ENCODE results near the gene DCN. TPM values are rescaled to one million over a fixed set of nuclear protein-coding genes. Genes with fewer than 3 reads are reported as not detected.
A peak's percentile ranks its signal among the peaks of the same experiment; 100 is the strongest.

Gene DCN
- total RNA-seq, 1 experiment from 2014 or later = not detected

GRCh38 chr12:91222746-91223145, 40.1 kb upstream of the DCN start:
- H3K27me3 ChIP-seq (ENCODE audit: low read length) = peaks cover 3% of the 10 kb centered on the region; the same call in 1 of the 2 replicates
- ChIA-PET CTCF (no interaction called here), POLR2A (ENCODE audit: unreplicated experiment) (interaction anchor here (0.7 kb wide), 1 partner anchor 11 kb away, joined by 4 read pairs; no protein-coding TSS in a partner anchor)
- no peaks in the 10 kb centered on the region for H3K79me2 ChIP-seq (ENCODE audit: low read length)
- H3K36me3 ChIP-seq (ENCODE audit: low read depth, low read length) = no peaks in the 10 kb centered on the region
- intact Hi-C loops (cut with micrococcal nuclease) = no loop called here
- peak overlapping the region; percentile 13; the same call in 1 of the 2 replicates for H3K27ac ChIP-seq (ENCODE audit: low read length)
- H3K4me1 ChIP-seq (ENCODE audit: insufficient read depth, low read length) = peaks cover 10% of the 10 kb centered on the region; the same call in 1 of the 2 replicates
- no peak overlapping the region for H3K9ac ChIP-seq (ENCODE audit: low read length)
- H2AFZ ChIP-seq (ENCODE audit: low read length) = no peak overlapping the region
- ATAC-seq (peak; percentile 67), DNase-seq (peak; percentile 48)
- BruUV-seq (replicated peaks) = no TSS peak
- H3K4me2 ChIP-seq (ENCODE audit: low read length) = peak overlapping the region; percentile 16; the same call in 1 of the 2 replicates
- TF ChIP-seq EZH2phosphoT487 (IDR thresholded peaks at IDR 0.05; ENCODE audit: borderline replicate concordance, low read length) = no peak
- no peak for TF ChIP-seq EZH2 (IDR thresholded peaks at IDR 0.05; ENCODE audit: low read length, unreplicated experiment)
- TF ChIP-seq, protein P1, sequence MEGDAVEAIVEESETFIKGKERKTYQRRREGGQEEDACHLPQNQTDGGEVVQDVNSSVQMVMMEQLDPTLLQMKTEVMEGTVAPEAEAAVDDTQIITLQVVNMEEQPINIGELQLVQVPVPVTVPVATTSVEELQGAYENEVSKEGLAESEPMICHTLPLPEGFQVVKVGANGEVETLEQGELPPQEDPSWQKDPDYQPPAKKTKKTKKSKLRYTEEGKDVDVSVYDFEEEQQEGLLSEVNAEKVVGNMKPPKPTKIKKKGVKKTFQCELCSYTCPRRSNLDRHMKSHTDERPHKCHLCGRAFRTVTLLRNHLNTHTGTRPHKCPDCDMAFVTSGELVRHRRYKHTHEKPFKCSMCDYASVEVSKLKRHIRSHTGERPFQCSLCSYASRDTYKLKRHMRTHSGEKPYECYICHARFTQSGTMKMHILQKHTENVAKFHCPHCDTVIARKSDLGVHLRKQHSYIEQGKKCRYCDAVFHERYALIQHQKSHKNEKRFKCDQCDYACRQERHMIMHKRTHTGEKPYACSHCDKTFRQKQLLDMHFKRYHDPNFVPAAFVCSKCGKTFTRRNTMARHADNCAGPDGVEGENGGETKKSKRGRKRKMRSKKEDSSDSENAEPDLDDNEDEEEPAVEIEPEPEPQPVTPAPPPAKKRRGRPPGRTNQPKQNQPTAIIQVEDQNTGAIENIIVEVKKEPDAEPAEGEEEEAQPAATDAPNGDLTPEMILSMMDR (conservative IDR thresholded peaks at IDR 0.05; ENCODE audit: low read depth, low read length) = no peak
- H3K9me3 ChIP-seq (ENCODE audit: low read length) = no peaks in the 10 kb centered on the region
- H3K4me3 ChIP-seq (ENCODE audit: low read length) = no peak overlapping the region
- H3F3A ChIP-seq (ENCODE audit: low read length, unreplicated experiment) = no peaks in the 10 kb centered on the region
- H4K20me1 ChIP-seq (ENCODE audit: low read length) = no peaks in the 10 kb centered on the region
- H3K9me2 ChIP-seq (replicated peaks; ENCODE audit: low read length) = no peaks in the 10 kb centered on the region

- Histone ChIP-seq H3K27me3 (ENCODE audit: low read length) (peaks cover 3% of the 10 kb centered on the region; the same call in 1 of the 2 replicates), H3K79me2 (ENCODE audit: low read length) (no peaks in the 10 kb centered on the region), H3K4me3 (ENCODE audit: low read length) (no peak overlapping the region), H3K4me2 (ENCODE audit: low read length) (no peak overlapping the region), H3K4me1 (ENCODE audit: insufficient read depth, low read length) (peaks cover 10% of the 10 kb centered on the region; the same call in 1 of the 2 replicates), H3K9me3 (ENCODE audit: low read length) (no peaks in the 10 kb centered on the region), H3K9me2 (replicated peaks; ENCODE audit: low read length) (no peaks in the 10 kb centered on the region), H3K27ac (ENCODE audit: low read length) (no peak overlapping the region), H4K20me1 (ENCODE audit: low read length) (no peaks in the 10 kb centered on the region), H3F3A (ENCODE audit: low read length, unreplicated experiment) (no peaks in the 10 kb centered on the region), H3K9ac (ENCODE audit: low read length) (no peak overlapping the region), H3K36me3 (ENCODE audit: low read depth, low read length) (no peaks in the 10 kb centered on the region), H2AFZ (ENCODE audit: low read length) (no peak overlapping the region)
- ATAC-seq (no peak), DNase-seq (no peak)
- POLR2A ChIA-PET (ENCODE audit: unreplicated experiment) = no interaction called here
- TF ChIP-seq EZH2phosphoT487 (IDR thresholded peaks at IDR 0.05; ENCODE audit: borderline replicate concordance, low read length) (no peak), EZH2 (IDR thresholded peaks at IDR 0.05; ENCODE audit: low read length, unreplicated experiment) (no peak)
- TF ChIP-seq, protein P1 (conservative IDR thresholded peaks at IDR 0.05; ENCODE audit: low read depth, low read length) = no peak
- intact Hi-C loops (cut with micrococcal nuclease) = no loop called here
- CTCF ChIA-PET = no interaction called here
- no TSS peak for BruUV-seq (replicated peaks)
Observed at GRCh38 chr12:91219919-91220318, 37.3 kb upstream of the DCN start.

- Histone ChIP-seq H3K9me2 (replicated peaks; ENCODE audit: low read length) (no peaks in the 10 kb centered on the region), H3K27me3 (ENCODE audit: low read length) (peaks cover 3% of the 10 kb centered on the region; the same call in 1 of the 2 replicates), H3K4me1 (ENCODE audit: insufficient read depth, low read length) (peaks cover 10% of the 10 kb centered on the region; the same call in 1 of the 2 replicates), H3K9ac (ENCODE audit: low read length) (no peak overlapping the region), H2AFZ (ENCODE audit: low read length) (no peak overlapping the region), H3F3A (ENCODE audit: low read length, unreplicated experiment) (no peaks in the 10 kb centered on the region), H3K79me2 (ENCODE audit: low read length) (no peaks in the 10 kb centered on the region), H3K4me3 (ENCODE audit: low read length) (no peak overlapping the region), H4K20me1 (ENCODE audit: low read length) (no peaks in the 10 kb centered on the region), H3K9me3 (ENCODE audit: low read length) (no peaks in the 10 kb centered on the region), H3K36me3 (ENCODE audit: low read depth, low read length) (no peaks in the 10 kb centered on the region), H3K27ac (ENCODE audit: low read length) (no peak overlapping the region), H3K4me2 (ENCODE audit: low read length) (no peak overlapping the region)
- DNase-seq = peak; percentile 41
- TF ChIP-seq, protein P1 (conservative IDR thresholded peaks at IDR 0.05; ENCODE audit: low read depth, low read length) = no peak
- no peak for TF ChIP-seq EZH2phosphoT487 (IDR thresholded peaks at IDR 0.05; ENCODE audit: borderline replicate concordance, low read length)
- TF ChIP-seq EZH2 (IDR thresholded peaks at IDR 0.05; ENCODE audit: low read length, unreplicated experiment) = no peak
- no TSS peak for BruUV-seq (replicated peaks)
- ATAC-seq = 0 out of 2 replicates have a peak, but pooled peaks have one; percentile 20
- CTCF ChIA-PET = no interaction called here
- intact Hi-C loops (cut with micrococcal nuclease) = no loop called here
- POLR2A ChIA-PET (ENCODE audit: unreplicated experiment) = no interaction called here
Observed at GRCh38 chr12:91219511-91219910, 36.9 kb upstream of the DCN start.

Data from PC-3 (cell line).